Endothelial cell of umbilical vein (primary cell): Measurements from ENCODE around the gene KLHDC9. TPM values are rescaled to one million over a fixed set of nuclear protein-coding genes. Genes with fewer than 3 reads are reported as not detected.

ENCODE experiments used
- BruUV-seq: library from RNA; stranded (reverse); fragments of 400-500 nt; replicated peaks from 2 replicates; lab custom pipeline; 2021; lab: Mats Ljungman, UMichigan
- CTCF ChIA-PET: fragments of 300-600, 350-600 bp; sonication (Branson Sonifier 250); formaldehyde crosslinking; loops from one replicate; lab custom pipeline; 2021; ENCODE audit warnings: antibody characterized with exemption, inconsistent platforms; lab: Charles Lee
- POLR2A ChIA-PET: fragments of 300-600, 350-600 bp; sonication (Branson Sonifier 250); formaldehyde crosslinking; loops from one replicate; lab custom pipeline; 2021; ENCODE audit warnings: antibody characterized with exemption, inconsistent platforms; lab: Charles Lee
- DNase-seq: peaks from one replicate; pipeline ENCODE4 v3.0.0-alpha.2; 2011; ENCODE audit warnings: low read depth, low spot score
- FAIRE-seq: peaks from 2 replicates; lab custom pipeline; 2011; peaks lifted over from hg19 to GRCh38; lab: Jason Lieb, UNC
- H2AFZ ChIP-seq: 2 replicates; pipeline ENCODE4 v1.6.0; 2012; ENCODE audit warnings: low read depth, low read length, control low read depth, inconsistent platforms
- H3K27ac ChIP-seq: 2 replicates; pipeline ENCODE4 v1.5.1; 2011; ENCODE audit warnings: low read depth, mild to moderate bottlenecking, control low read depth, low read length, moderate library complexity; ENCODE audit not compliant: insufficient read depth
- H3K27me3 ChIP-seq, 2 experiments: 2 replicates each; pipeline versions ENCODE4 v1.6.0 to v1.6.1; 2011; ENCODE audit warnings: low read length in 2 of 2, mixed read lengths in 1 of 2; ENCODE audit not compliant: control insufficient read depth in 2 of 2, insufficient read depth in 2 of 2
- H3K36me3 ChIP-seq, 2 experiments: 2 replicates in 1 of 2; 3 replicates in 1 of 2; pipeline ENCODE4 v1.5.1; 2011; ENCODE audit warnings: low read length in 2 of 2, mild to moderate bottlenecking in 1 of 2, moderate library complexity in 1 of 2; ENCODE audit not compliant: control insufficient read depth in 2 of 2, insufficient read depth in 2 of 2; ENCODE audit errors: extremely low read depth in 1 of 2
- H3K4me1 ChIP-seq: 3 replicates; pipeline ENCODE4 v1.5.1; 2011; ENCODE audit warnings: mild to moderate bottlenecking, low read length; ENCODE audit not compliant: control insufficient read depth, insufficient read depth; ENCODE audit errors: extremely low read depth
- H3K4me2 ChIP-seq: 2 replicates; pipeline ENCODE4 v1.6.1; 2011; ENCODE audit warnings: low read length, control low read depth, mixed read lengths; ENCODE audit not compliant: insufficient read depth
- H3K4me3 ChIP-seq, 3 experiments: fragments of 200-600 bp in 1 of 3; sonication (generic), shearing (Covaris generic) in 1 of 3; replicated peaks in 1 of 3; 2 replicates each; pipeline ENCODE4 v1.5.1; 2011 to 2016; ENCODE audit warnings: control low read depth in 3 of 3, low read length in 3 of 3, mild to moderate bottlenecking in 2 of 3, inconsistent platforms in 1 of 3, low read depth in 1 of 3, moderate library complexity in 1 of 3; ENCODE audit not compliant: insufficient read depth in 1 of 3
- H3K79me2 ChIP-seq: 2 replicates; pipeline ENCODE4 v1.6.0; 2012; ENCODE audit warnings: low read length, inconsistent platforms; ENCODE audit not compliant: control insufficient read depth, insufficient read depth
- H3K9ac ChIP-seq: replicated peaks from 2 replicates; pipeline ENCODE3; 2011; ENCODE audit warnings: low read length, control low read depth; ENCODE audit not compliant: insufficient read depth; ENCODE audit errors: extremely low read depth
- H3K9me1 ChIP-seq: replicated peaks from 3 replicates; pipeline ENCODE4 v1.6.0; 2011; ENCODE audit warnings: mild to moderate bottlenecking, low read length; ENCODE audit not compliant: control insufficient read depth, insufficient read depth; ENCODE audit errors: extremely low read depth
- H3K9me3 ChIP-seq: replicated peaks from 2 replicates; pipeline ENCODE4 v1.5.1; 2012; ENCODE audit warnings: low read length, inconsistent platforms; ENCODE audit not compliant: control insufficient read depth, insufficient read depth
- H4K20me1 ChIP-seq: replicated peaks from 2 replicates; pipeline ENCODE3; 2011; ENCODE audit warnings: mild to moderate bottlenecking, low read length; ENCODE audit not compliant: control insufficient read depth, insufficient read depth; ENCODE audit errors: extremely low read depth
- CTCF ChIP-seq, 2 donors: IDR thresholded peaks; 1 replicate in 1 of 2; 2 replicates in 1 of 2; pipeline ENCODE4 v1.5.1; 2011; ENCODE audit warnings: low read length in 2 of 2, mild to moderate bottlenecking in 2 of 2, moderate library complexity in 2 of 2, control low read depth in 1 of 2, inconsistent platforms in 1 of 2, low read depth in 1 of 2; ENCODE audit not compliant: insufficient read depth in 1 of 2; ENCODE audit errors: extremely low read depth in 1 of 2
- EZH2 ChIP-seq: IDR thresholded peaks from 2 replicates; pipeline ENCODE4 v1.6.1; 2012; ENCODE audit warnings: borderline replicate concordance, low read depth, mild to moderate bottlenecking, moderate library complexity, low read length, inconsistent platforms; ENCODE audit not compliant: severe bottlenecking
- FOS ChIP-seq: IDR thresholded peaks from 2 replicates; pipeline ENCODE4 v1.6.1; 2011; ENCODE audit warnings: mild to moderate bottlenecking, low read length, moderate library complexity, borderline replicate concordance; ENCODE audit not compliant: insufficient read depth
- GATA2 ChIP-seq: IDR thresholded peaks from 2 replicates; pipeline ENCODE4 v1.7.0; 2011; ENCODE audit warnings: low read depth, mild to moderate bottlenecking, moderate library complexity, mixed read lengths, low read length; ENCODE audit not compliant: insufficient read length, insufficient read depth
- JUN ChIP-seq: IDR thresholded peaks from 2 replicates; pipeline ENCODE4 v1.6.1; 2011; ENCODE audit warnings: borderline replicate concordance, low read depth; ENCODE audit not compliant: insufficient read length, insufficient read depth
- MAX ChIP-seq: IDR thresholded peaks from 2 replicates; pipeline ENCODE4 v1.6.1; 2011; ENCODE audit not compliant: insufficient read depth, insufficient read length
- MYC ChIP-seq: IDR thresholded peaks from one replicate; pipeline ENCODE4 v1.6.1; 2011; ENCODE audit warnings: mild to moderate bottlenecking, low read depth, low read length
- POLR2A ChIP-seq: IDR thresholded peaks from 2 replicates; pipeline ENCODE4 v1.6.1; 2012; ENCODE audit warnings: low read depth, mild to moderate bottlenecking, control low read depth, low read length
- POLR2AphosphoS5 ChIP-seq: IDR thresholded peaks from 2 replicates; pipeline ENCODE4 v1.6.1; 2012; ENCODE audit warnings: low read depth, mild to moderate bottlenecking, control low read depth, low read length, moderate library complexity; ENCODE audit not compliant: insufficient read depth
- dilution Hi-C: fragments of 300-500 bp; cut with MboI; formaldehyde crosslinking; loops from one replicate; pipeline ENCODE4 v1.15.0; 2019; ENCODE audit warnings: low sequenced_read_pairs; ENCODE audit not compliant: extremely low pct_ligation_motif_present
- intact Hi-C: fragments of 100-400 bp; cut with micrococcal nuclease; formaldehyde crosslinking; loops from one replicate; pipeline ENCODE4 v1.10.0; 2022
- polyA plus RNA-seq, 4 experiments: library from polyadenylated mRNA; depleted of rRNA in 3 of 4; stranded (reverse) in 3 of 4; unstranded in 1 of 4; fragments of >200 nt; gene quantifications; 2 replicates each; pipeline versions ENCODE4 v1.2.1 to v1.2.3, GENCODE V29; 2011 to 2012; ENCODE audit warnings: missing spikeins in 1 of 4
- total RNA-seq: library from RNA; stranded (reverse); gene quantifications from 2 replicates; pipeline ENCODE4 v1.2.3, GENCODE V29; 2021

Gene KLHDC9
- total and polyA plus RNA-seq, 2 donors (not counting 3 experiments of a cell fraction or from before 2014, with no cell fraction given) = 1.1 to 2.6 TPM

- Histone ChIP-seq H4K20me1 (no peaks in the 10 kb centered on the region), H2AFZ (no peak overlapping the region), H3K9me3 (no peaks in the 10 kb centered on the region), H3K4me3 (no peak overlapping the region), H3K9me1 (no peaks in the 10 kb centered on the region), H3K27ac (no peak overlapping the region), H3K27me3 (no peaks in the 10 kb centered on the region), H3K4me2 (no peak overlapping the region), H3K36me3 (no peaks in the 10 kb centered on the region), H3K4me1 (no peaks in the 10 kb centered on the region), H3K79me2 (no peaks in the 10 kb centered on the region), H3K9ac (no peak overlapping the region)
- no TSS peak for BruUV-seq
- dilution Hi-C loops = no loop called here
- intact Hi-C loops = no loop called here
- FAIRE-seq (no peak), DNase-seq (no peak)
- no peak for TF ChIP-seq GATA2
- no peak for TF ChIP-seq FOS
- TF ChIP-seq MAX = no peak
- TF ChIP-seq POLR2A = no peak
- no peak for TF ChIP-seq CTCF (IDR thresholded peaks at IDR 0.05; ENCODE audit: extremely low read depth in 1 of 2, insufficient read depth in 1 of 2, low read depth in 1 of 2, low read length in 2 of 2)
- TF ChIP-seq MYC = no peak
- TF ChIP-seq JUN = no peak
- TF ChIP-seq EZH2 = no peak
- no peak for TF ChIP-seq POLR2AphosphoS5
- CTCF ChIA-PET = interaction anchor here (1.9 kb wide), 1 partner anchor 10 kb away, joined by 6 read pairs; no protein-coding TSS in a partner anchor
- POLR2A ChIA-PET = no interaction called here
These were observed 23.3 kb upstream of the KLHDC9 start for GRCh38 chr1:161074676-161075368.
